ENCODE measurements around the gene LRTM2. TPM values are rescaled to one million over a fixed set of nuclear protein-coding genes. Genes with fewer than 3 reads are reported as not detected.

LRTM2 gene
- total and polyA plus RNA-seq, 2 of the 4 experiments (the other 2 are of a cell fraction), result not detected

GRCh38 chr12:1847411-1847810, 27.0 kb downstream of the LRTM2 start:
- Histone ChIP-seq H2BK20ac (ENCODE audit: low read depth, low read length) (no peak overlapping the region), H4K5ac (ENCODE audit: low read depth, low read length) (no peak overlapping the region), H2AK5ac (ENCODE audit: low read depth, low read length) (no peak overlapping the region), H3K4me3 (ENCODE audit: insufficient read depth, low read depth, low read length) (no peak overlapping the region), H3K18ac (ENCODE audit: low read depth, low read length) (no peak overlapping the region), H3K9me1 (ENCODE audit: insufficient read depth, low read length) (no peaks in the 10 kb centered on the region), H2AFZ (replicated peaks; ENCODE audit: low read length, poor library complexity) (no peak overlapping the region), H3K79me1 (ENCODE audit: low read depth in 1 of 2, low read length in 2 of 2) (no peaks in the 10 kb centered on the region), H3K36me3 (ENCODE audit: control insufficient read depth, insufficient read depth, low read length) (no peaks in the 10 kb centered on the region), H3K4me1 (ENCODE audit: control insufficient read depth, insufficient read depth, low read length) (no peaks in the 10 kb centered on the region), H3K9ac (ENCODE audit: low read depth, low read length) (no peak overlapping the region), H4K8ac (ENCODE audit: low read depth in 2 of 2, low read length in 2 of 2) (no peak overlapping the region), H2AK9ac (replicated peaks; ENCODE audit: low read depth, low read length, poor library complexity) (no peak overlapping the region), H2BK15ac (ENCODE audit: low read depth, low read length) (no peak overlapping the region), H4K20me1 (ENCODE audit: insufficient read depth, low read length) (no peaks in the 10 kb centered on the region), H3K4me2 (ENCODE audit: low read depth, low read length) (no peak overlapping the region), H3K23ac (ENCODE audit: low read depth, low read length) (no peak overlapping the region), H3K4ac (ENCODE audit: low read depth, low read length) (no peak overlapping the region), H3K27me3 (ENCODE audit: control insufficient read depth, insufficient read depth, low read length) (peaks cover 58% of the 10 kb centered on the region), H3K56ac (ENCODE audit: extremely low read depth, insufficient read depth, low read length) (no peak overlapping the region), H2BK5ac (ENCODE audit: low read depth, low read length, poor library complexity, severe bottlenecking) (no peak overlapping the region), H3K27ac (ENCODE audit: insufficient read depth, low read length) (no peak overlapping the region), H4K91ac (ENCODE audit: insufficient read depth, low read depth, low read length) (no peak overlapping the region), H2BK120ac (ENCODE audit: low read depth, low read length) (no peak overlapping the region), H3K14ac (replicated peaks; ENCODE audit: low read depth, low read length) (no peak overlapping the region), H3K9me3 (ENCODE audit: control insufficient read depth, insufficient read depth, low read length) (no peaks in the 10 kb centered on the region)
- ATAC-seq (ENCODE audit: low read depth) (no peak), DNase-seq (no peak)
- dilution Hi-C loops (cut with HindIII; ENCODE audit: low sequenced_read_pairs, unreplicated experiment), result no loop called here
- in situ Hi-C loops (cut with MboI; ENCODE audit: low sequenced_read_pairs), result no loop called here
- CTCF ChIA-PET, result no interaction called here
- TF ChIP-seq RFX5 (IDR thresholded peaks at IDR 0.05; ENCODE audit: low read depth, low read length), result no peak
- no peak for TF ChIP-seq BHLHE40 (IDR thresholded peaks at IDR 0.05; ENCODE audit: low read depth, low read length)
- no TSS peak for BruUV-seq (replicated peaks)
- intact Hi-C loops (cut with micrococcal nuclease), result no loop called here
- POLR2A ChIA-PET (ENCODE audit: unreplicated experiment), result no interaction called here
- no CpG with 5 or more reads among the region's 4 CpGs for WGBS, 2 experiments (ENCODE audit: extremely low coverage in 2 of 2, insufficient read length in 1 of 2)

All from IMR-90 (cell line).